PC-9 (cell line): Measurements from ENCODE around the gene OR4D2. TPM values are rescaled to one million over a fixed set of nuclear protein-coding genes. Genes with fewer than 3 reads are reported as not detected.

Experiments used
- BruUV-seq: library from RNA; stranded (reverse); fragments of 400-500 nt; replicated peaks from 2 replicates; lab custom pipeline; 2021; lab: Mats Ljungman, UMichigan
- CTCF ChIA-PET: fragments of 300-600 bp; sonication (Branson Sonifier 250); formaldehyde crosslinking; loops from one replicate; lab custom pipeline; 2022; ENCODE audit warnings: antibody characterized with exemption; lab: Charles Lee
- POLR2A ChIA-PET: fragments of 300-600 bp; sonication (Branson Sonifier 250); formaldehyde crosslinking; loops from one replicate; lab custom pipeline; 2022; ENCODE audit warnings: antibody characterized with exemption; ENCODE audit not compliant: unreplicated experiment; lab: Charles Lee
- DNase-seq, 2 experiments: peaks; one replicate each; pipeline versions ENCODE4 v3.0.0 to v3.0.0-alpha.2; 2015 to 2022; ENCODE audit warnings: mixed read lengths in 1 of 2
- H2AFZ ChIP-seq: fragments of 200-600 bp; sonication (generic); 2 replicates; pipeline ENCODE4 v1.8.1; 2017; ENCODE audit warnings: antibody characterized with exemption
- H3F3A ChIP-seq: fragments of 200-600 bp; sonication (generic); 2 replicates; pipeline ENCODE4 v1.8.1; 2017; ENCODE audit warnings: antibody characterized with exemption, mild to moderate bottlenecking, low read depth; ENCODE audit not compliant: insufficient read depth
- H3K27ac ChIP-seq: fragments of 200-600 bp; sonication (generic); 2 replicates; pipeline ENCODE4 v1.6.1; 2016; ENCODE audit warnings: mixed run types
- H3K27me3 ChIP-seq: fragments of 200-600 bp; sonication (generic); 2 replicates; pipeline ENCODE4 v1.6.1; 2016; ENCODE audit warnings: low read depth, mixed run types; ENCODE audit not compliant: insufficient read depth
- H3K36me3 ChIP-seq: fragments of 200-600 bp; sonication (generic); 2 replicates; pipeline ENCODE4 v1.6.1; 2016; ENCODE audit warnings: low read depth, mixed run types
- H3K4me1 ChIP-seq: fragments of 200-600 bp; sonication (generic); replicated peaks from 2 replicates; pipeline ENCODE4 v1.6.1; 2016; ENCODE audit warnings: mixed run types; ENCODE audit not compliant: insufficient read depth
- H3K4me2 ChIP-seq: fragments of 200-600 bp; sonication (generic); 2 replicates; pipeline ENCODE4 v1.6.1; 2017; ENCODE audit warnings: mixed run types
- H3K4me3 ChIP-seq: fragments of 200-600 bp; sonication (generic); 2 replicates; pipeline ENCODE4 v1.6.1; 2016; ENCODE audit warnings: mixed run types
- H3K79me2 ChIP-seq: fragments of 200-600 bp; sonication (generic); 2 replicates; pipeline ENCODE4 v1.6.1; 2017; ENCODE audit warnings: low read depth, mixed run types
- H3K9me2 ChIP-seq: fragments of 200-600 bp; sonication (generic); 2 replicates; pipeline ENCODE4 v1.8.1; 2017; ENCODE audit warnings: mild to moderate bottlenecking; ENCODE audit not compliant: insufficient read depth
- H3K9me3 ChIP-seq: fragments of 200-600 bp; sonication (generic); 2 replicates; pipeline ENCODE4 v1.8.1; 2016; ENCODE audit warnings: low read depth; ENCODE audit not compliant: insufficient read depth
- H4K20me1 ChIP-seq: fragments of 200-600 bp; sonication (generic); 2 replicates; pipeline ENCODE4 v1.8.1; 2017; ENCODE audit not compliant: insufficient read depth
- EZH2 ChIP-seq: fragments of 200-600 bp; sonication (generic); IDR thresholded peaks from 2 replicates; pipeline ENCODE4 v1.8.0; 2017; ENCODE audit warnings: antibody characterized with exemption, low read depth
- intact Hi-C: fragments of 100-400 bp; cut with micrococcal nuclease; formaldehyde crosslinking; loops from one replicate; pipeline ENCODE4 v1.10.0; 2022; ENCODE audit not compliant: unreplicated experiment
- total RNA-seq: library from RNA; stranded (reverse); gene quantifications from 2 replicates; pipeline ENCODE4 v1.2.3, GENCODE V29; 2021
- TF ChIP-seq, protein P1 (sequence below): fragments of 200-600 bp; sonication (generic); conservative IDR thresholded peaks from 2 replicates; pipeline ENCODE4 v1.6.1; 2017; ENCODE audit warnings: mixed run types, antibody characterized with exemption, mild to moderate bottlenecking, moderate library complexity

Gene OR4D2
- total RNA-seq, 1 experiment from 2014 or later, result not detected

DNA sequence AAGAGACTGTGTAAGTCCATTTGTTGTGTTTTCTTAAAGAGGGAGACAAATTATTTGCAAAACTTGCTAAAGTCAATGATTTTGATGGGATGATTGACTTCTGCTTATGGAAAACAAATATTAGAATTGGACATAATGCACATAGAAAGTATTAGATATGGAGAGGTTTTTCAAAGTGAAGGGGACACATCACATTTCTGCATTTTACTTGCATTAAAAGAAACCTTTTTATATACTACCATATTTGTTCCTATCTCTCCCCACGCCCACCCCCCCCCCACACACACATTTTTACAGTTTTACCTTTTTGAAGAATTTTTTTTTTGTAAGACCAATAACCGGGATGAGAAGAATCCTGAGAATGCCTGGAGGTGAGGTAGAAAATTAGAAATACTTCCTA is 8.6 kb upstream of the OR4D2 start:
- no TSS peak for BruUV-seq
- H3K36me3 ChIP-seq, result no peaks in the 10 kb centered on the region
- no peaks in the 10 kb centered on the region for H3K4me1 ChIP-seq
- POLR2A ChIA-PET, result no interaction called here
- H3F3A ChIP-seq, result no peaks in the 10 kb centered on the region
- DNase-seq, result no peak
- no peaks in the 10 kb centered on the region for H3K9me2 ChIP-seq
- H3K27me3 ChIP-seq, result peaks cover 91% of the 10 kb centered on the region
- H2AFZ ChIP-seq, result no peak overlapping the region
- H3K4me3 ChIP-seq, result no peak overlapping the region
- H3K9me3 ChIP-seq, result no peaks in the 10 kb centered on the region
- CTCF ChIA-PET, result no interaction called here
- no peak overlapping the region for H3K27ac ChIP-seq
- intact Hi-C loops, result no loop called here
- no peak overlapping the region for H3K4me2 ChIP-seq
- TF ChIP-seq, protein P1, sequence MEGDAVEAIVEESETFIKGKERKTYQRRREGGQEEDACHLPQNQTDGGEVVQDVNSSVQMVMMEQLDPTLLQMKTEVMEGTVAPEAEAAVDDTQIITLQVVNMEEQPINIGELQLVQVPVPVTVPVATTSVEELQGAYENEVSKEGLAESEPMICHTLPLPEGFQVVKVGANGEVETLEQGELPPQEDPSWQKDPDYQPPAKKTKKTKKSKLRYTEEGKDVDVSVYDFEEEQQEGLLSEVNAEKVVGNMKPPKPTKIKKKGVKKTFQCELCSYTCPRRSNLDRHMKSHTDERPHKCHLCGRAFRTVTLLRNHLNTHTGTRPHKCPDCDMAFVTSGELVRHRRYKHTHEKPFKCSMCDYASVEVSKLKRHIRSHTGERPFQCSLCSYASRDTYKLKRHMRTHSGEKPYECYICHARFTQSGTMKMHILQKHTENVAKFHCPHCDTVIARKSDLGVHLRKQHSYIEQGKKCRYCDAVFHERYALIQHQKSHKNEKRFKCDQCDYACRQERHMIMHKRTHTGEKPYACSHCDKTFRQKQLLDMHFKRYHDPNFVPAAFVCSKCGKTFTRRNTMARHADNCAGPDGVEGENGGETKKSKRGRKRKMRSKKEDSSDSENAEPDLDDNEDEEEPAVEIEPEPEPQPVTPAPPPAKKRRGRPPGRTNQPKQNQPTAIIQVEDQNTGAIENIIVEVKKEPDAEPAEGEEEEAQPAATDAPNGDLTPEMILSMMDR, result no peak
- TF ChIP-seq EZH2, result no peak
- no peaks in the 10 kb centered on the region for H4K20me1 ChIP-seq
- H3K79me2 ChIP-seq, result no peaks in the 10 kb centered on the region

DNA sequence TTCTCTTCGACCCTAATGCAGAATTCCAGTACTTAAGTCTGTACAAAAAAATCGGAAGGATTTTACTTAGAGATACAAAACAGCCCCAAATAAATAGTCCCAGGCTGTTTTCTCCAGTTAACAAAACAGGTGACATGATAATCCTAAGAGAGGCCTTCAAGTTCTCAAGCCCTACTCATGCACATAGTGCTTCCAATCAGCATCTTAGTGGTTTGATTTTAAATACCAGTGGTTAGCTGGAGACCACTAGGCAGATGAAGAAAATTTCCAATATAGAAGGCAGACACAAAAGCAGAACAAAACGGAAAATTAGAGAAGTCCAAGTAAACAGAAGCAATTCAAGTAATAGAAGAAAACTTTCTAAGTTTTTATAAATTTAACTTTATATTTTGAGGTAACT is 5.2 kb upstream of the OR4D2 start:
- CTCF ChIA-PET, result no interaction called here
- no peak overlapping the region for H2AFZ ChIP-seq
- TF ChIP-seq, protein P1, result no peak
- TF ChIP-seq EZH2, result no peak
- H3K79me2 ChIP-seq, result no peaks in the 10 kb centered on the region
- BruUV-seq, result no TSS peak
- no peaks in the 10 kb centered on the region for H4K20me1 ChIP-seq
- H3K9me3 ChIP-seq, result no peaks in the 10 kb centered on the region
- no peak overlapping the region for H3K4me3 ChIP-seq
- 0 out of 2 replicates have a peak, but pooled peaks cover 3% of the 10 kb centered on the region for H3K9me2 ChIP-seq
- no peaks in the 10 kb centered on the region for H3K4me1 ChIP-seq
- DNase-seq, result no peak
- no peak overlapping the region for H3K27ac ChIP-seq
- peaks cover 89% of the 10 kb centered on the region for H3K27me3 ChIP-seq
- intact Hi-C loops, result no loop called here
- POLR2A ChIA-PET, result no interaction called here
- H3K36me3 ChIP-seq, result no peaks in the 10 kb centered on the region
- H3F3A ChIP-seq, result no peaks in the 10 kb centered on the region
- no peak overlapping the region for H3K4me2 ChIP-seq

DNA sequence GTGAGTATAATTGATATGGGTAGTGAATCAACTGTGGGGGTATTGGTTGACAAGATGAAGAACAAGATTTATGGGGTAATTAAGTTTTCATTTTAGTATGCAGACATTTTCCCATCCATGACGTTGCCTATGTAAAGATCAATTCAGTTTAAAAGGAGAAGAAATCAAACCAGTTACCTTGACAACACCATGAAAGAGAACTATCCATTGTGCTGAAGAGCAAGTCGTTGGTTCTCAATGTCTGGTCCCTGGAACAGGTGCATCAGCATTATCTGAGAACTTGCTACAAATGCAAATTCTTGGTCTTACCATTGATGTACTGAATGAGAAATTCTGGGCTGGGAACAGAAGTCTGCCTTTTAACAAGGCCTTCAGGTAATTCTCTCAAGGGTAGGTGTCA is 801 bp upstream of the OR4D2 start:
- POLR2A ChIA-PET, result no interaction called here

More for the DNA sequence above, 801 bp upstream of the OR4D2 start:
- no peaks in the 10 kb centered on the region for H3K79me2 ChIP-seq
- intact Hi-C loops, result no loop called here
- no peaks in the 10 kb centered on the region for H3K9me3 ChIP-seq
- TF ChIP-seq, protein P1, result no peak
- TF ChIP-seq EZH2, result no peak
- H3K27me3 ChIP-seq, result peaks cover 93% of the 10 kb centered on the region
- H4K20me1 ChIP-seq, result no peaks in the 10 kb centered on the region
- no peak overlapping the region for H3K4me2 ChIP-seq
- CTCF ChIA-PET, result no interaction called here
- H3K9me2 ChIP-seq, result 0 out of 2 replicates have a peak, but pooled peaks cover 3% of the 10 kb centered on the region
- BruUV-seq, result no TSS peak
- no peaks in the 10 kb centered on the region for H3F3A ChIP-seq
- H3K4me1 ChIP-seq, result no peaks in the 10 kb centered on the region
- H3K4me3 ChIP-seq, result no peak overlapping the region
- H2AFZ ChIP-seq, result no peak overlapping the region
- no peaks in the 10 kb centered on the region for H3K36me3 ChIP-seq
- no peak overlapping the region for H3K27ac ChIP-seq
- DNase-seq, result no peak
